Activated CD4-positive, alpha-beta T cell treated with anti-CD3 and anti-CD28 coated beads, Interleukin-10, Interleukin-2, amounts not matched to agents 100 ng/mL and 50 ng/mL, durations not matched to agents 16 hours and 8 hours (primary cell): ENCODE data around the gene MFSD12.

Experiments used
- DNase-seq: peaks from one replicate; pipeline ENCODE4 v3.0.0-alpha.2; 2020

Gene MFSD12

DNA sequence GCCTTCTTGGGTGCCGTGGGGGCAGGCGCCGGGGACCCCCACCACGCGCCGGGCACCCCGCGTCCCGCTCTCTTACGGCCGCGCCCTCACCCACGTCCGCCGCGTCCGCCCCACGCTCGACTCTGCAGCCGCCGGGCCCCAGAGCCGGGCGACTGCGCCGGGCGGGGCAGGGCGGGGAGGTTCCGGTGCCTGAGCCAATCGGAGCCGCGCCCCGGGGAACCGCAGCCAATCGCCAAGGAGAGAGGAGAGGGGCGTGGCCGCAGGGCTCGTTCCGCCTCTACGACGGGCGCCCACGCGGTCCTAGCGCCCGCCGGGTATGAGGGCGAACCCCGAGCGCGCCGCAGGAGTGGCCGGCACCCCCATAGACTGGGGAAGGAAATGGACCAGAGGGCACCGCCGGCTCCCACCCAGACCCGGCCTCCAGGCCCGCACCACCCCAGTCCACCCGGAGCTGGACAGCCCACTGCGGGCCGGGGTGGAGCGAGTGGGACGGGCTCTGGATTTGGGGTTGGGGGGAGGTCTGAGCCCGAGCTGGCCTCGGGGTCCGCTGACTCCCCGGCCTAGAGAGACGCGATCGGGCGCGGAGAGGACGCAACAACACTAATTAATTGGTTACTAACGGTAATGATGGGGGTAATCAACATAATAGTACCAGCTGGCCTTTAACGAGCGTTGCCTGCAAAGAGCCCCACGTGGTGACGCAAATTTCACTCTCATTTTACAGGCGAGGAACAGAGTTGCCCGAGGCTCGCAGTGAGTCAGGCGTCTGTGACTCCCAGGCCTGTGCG, at the start of gene MFSD12:
TSS of gene MFSD12 (minus strand) at position 126 of the 788 bp plus-strand sequence. CDS start 183 bp downstream, outside the sequence.
- DNase-seq: peak; percentile 96

DNA sequence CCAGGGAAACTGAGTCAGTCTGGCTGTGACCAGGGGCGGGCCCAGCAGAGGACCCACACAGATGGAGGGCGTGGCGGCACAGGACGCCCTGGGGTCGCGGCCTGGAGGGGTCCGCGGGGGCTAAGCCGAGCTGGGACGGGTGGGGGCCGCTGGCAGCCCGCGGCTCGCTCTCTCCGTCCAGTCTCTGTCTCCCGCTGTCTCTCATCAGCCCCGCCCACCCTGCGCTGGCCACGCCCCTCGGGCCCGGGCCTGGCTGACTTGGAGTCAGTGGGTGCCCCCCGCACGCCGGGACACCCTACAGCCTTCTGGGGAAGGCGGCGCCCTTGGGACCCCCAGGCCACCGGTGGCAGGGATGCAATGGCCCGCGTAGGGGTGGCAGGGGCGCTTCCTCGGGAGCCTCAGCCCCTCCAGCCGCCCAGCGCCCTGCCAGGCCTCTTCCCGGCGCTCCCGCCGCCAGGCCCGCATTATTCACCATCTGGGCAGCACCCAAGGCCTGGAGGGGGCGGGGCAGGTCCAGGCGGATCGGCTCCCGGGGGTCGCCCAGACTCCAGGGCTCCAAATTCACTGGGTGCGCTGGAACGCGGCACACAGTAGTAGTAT, 49.4 kb upstream of the MFSD12 start, which contains the start of gene TBXA2R:
TSS of gene TBXA2R (minus strand) at position 186 of the 600 bp plus-strand sequence. CDS start 6,241 bp downstream, outside the sequence.
- peak; percentile 32 for DNase-seq

DNA sequence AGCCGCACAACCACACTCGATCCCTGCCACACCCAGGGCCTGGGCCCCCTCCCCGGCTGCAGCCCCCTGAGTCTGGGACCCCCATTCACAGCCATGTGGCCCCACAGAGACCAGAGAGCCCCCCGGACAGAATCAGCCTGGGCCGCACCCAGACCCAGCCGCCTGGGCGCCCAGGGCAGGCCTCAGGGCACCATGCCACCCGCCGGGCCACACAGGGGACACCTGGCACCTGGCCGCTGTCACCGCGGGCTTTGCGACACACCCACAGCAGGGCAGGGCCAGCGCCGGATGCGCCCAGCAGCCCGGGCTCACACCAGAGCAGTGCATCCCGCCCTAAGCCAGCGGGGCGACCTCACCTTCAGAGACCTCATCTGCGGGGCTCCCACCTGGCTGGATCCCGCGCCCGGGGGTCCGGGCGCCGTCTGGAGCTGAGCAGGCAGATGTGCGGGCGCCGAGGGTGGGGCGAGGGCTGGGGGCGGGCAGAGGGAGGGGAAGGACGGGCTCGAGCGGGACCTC, 48.8 kb upstream of the MFSD12 start:
- no peak for DNase-seq

DNA sequence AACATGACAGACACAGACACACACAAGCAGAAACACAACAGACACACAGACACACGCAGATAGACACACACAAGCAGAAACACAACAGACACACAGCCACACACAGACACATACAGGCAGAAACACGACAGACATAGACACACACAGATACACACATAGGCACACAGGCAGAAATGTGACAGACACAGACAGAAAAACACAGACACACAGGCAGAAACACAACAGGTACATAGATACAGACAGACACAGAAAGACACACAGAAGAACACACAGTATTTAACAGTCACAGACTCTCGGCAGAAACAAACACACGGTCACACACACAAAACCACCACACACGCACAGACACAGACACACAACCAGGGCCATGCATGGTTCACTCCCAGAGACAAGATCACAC, 48.4 kb upstream of the MFSD12 start:
- DNase-seq: no peak

DNA sequence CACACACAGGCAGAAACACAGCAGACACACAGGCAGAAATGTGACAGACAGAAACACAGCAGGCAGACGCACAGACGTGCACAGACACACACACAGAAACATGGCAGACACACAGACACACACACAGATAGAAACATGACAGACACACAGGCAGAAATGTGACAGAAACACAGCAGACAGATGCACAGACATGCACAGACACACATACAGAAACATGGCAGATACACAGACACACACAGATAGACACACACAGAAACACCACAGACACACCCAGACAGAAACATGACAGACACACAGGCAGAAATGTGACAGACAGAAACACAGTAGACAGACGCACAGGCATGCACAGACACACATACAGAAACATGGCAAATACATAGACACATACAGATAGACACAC, 48.0 kb upstream of the MFSD12 start:
- DNase-seq: no peak

DNA sequence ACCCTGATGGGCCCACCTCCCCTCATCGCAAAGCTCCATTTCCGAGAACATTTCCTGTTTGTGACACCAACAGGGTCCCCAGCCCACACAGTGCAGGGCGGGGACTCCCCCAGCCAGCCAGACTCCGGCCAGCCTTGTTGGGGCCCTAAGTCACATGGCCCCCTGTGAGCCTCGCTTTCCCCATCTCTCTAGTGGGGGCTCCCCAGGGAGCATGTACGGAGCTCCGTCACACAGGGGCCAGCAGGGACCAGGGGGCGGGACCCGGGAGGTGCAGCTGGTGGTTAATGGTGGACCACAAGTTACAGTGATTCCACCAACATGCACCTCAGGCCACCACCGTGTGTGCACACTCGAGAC, 47.6 kb upstream of the MFSD12 start:
- DNase-seq: no peak

DNA sequence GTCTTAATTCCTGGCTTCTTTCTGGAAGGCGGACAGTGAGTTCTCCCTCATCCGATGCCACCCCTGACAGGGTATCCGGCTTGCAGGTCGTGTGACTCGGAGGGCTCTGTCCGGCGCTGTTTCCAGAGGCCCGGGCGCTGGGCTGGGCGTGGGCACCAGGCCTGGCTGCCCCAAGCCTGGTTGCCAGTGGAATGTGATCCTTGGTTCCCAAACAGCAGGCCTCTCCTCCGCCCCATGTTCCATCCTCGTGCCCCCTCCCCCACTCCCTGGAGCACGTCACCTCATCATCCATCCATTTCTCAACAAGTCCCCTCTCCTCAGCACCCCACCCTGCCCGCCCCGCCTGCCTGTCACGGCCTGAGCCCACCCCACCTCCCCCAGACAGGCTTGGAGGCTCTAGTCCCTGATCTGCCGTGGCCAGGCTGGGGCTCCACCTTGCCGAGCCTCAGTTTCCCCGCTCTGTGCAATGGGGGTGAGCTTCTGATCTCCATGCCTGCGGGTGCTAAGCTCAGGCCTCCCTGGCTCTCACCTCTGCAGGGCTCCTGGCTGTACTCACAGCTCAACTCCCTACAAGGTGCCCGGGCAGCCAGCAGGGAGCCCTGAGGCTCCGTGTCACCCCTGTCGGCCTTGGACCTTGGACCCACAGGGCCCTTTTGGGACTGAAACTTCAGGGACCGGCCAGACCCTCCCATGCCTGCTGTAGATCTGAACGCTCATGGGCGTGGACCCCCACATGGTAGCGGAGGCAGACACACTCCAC, 47.0 kb upstream of the MFSD12 start:
- no peak for DNase-seq

DNA sequence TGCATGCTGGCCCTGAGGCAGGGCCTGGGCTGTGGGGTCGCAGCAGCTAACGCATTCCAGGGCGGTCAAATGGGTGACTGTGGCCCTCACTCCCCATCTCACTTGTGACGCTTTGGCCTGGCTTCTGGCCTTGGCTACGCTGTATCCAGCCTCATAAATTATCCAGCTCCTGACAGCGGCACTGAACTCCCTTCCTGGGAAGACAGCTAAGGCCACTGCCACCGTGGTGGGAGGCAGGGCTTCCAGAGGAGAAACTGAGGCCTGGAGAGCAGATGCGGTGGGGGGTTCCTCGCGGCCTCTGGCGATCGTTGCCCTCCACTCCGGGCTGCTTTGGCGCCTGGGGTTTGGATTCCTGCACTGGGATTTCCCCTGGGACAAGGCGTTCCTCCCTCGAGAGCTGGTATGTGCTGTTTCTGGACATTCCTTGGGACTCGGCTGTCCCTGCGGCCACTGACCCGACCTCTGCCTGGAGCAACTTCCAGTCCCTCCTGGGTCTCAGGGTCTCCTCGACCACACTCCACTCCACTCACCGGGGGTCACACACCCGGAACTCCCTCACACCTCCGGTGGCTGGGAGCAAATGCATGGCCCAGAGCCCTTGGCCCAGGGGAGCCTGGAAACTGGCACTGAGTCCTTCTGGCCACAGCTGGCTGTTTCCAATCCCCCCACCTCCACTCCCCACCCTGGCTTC, 45.9 kb upstream of the MFSD12 start:
- no peak for DNase-seq

DNA sequence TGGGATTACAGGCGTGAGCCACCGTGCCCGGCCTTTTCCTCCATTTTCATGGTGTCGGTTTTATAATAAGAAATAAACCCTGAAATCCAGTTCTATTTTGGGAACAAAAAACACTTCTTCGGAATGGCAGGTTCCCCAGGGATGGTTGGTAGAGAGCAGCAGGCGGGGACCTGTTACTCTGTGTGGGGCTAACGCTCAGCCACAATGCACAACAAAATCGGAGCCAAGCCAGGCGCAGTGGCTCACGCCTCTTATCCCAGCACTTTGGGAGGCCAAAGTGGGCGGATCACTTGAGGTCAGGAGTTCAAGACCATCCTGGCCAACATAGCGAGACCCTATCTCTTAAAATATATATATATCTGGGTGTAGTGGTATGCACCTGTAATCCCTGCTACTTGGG, 43.6 kb upstream of the MFSD12 start:
- no peak for DNase-seq

DNA sequence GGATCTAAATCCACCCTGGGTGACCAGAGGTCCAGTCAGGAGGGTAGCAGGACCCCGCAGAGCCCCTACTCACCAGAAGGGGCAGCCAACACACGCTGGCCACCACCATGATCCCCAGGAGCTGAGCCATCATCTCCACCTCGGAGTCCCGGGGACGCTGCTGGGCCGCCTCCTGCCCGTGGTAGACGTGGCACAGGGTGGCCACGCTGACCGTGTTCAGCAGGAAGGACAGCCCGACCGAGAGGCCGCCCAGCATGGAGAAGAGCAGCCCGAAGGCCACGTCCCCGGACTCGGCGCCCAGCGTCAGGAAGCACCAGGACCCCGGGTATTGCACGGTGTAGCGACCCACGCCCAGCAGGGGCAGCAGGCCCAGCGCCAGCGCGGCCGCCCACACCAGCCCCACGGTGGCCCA, 42.4 kb upstream of the MFSD12 start:
- no peak for DNase-seq

DNA sequence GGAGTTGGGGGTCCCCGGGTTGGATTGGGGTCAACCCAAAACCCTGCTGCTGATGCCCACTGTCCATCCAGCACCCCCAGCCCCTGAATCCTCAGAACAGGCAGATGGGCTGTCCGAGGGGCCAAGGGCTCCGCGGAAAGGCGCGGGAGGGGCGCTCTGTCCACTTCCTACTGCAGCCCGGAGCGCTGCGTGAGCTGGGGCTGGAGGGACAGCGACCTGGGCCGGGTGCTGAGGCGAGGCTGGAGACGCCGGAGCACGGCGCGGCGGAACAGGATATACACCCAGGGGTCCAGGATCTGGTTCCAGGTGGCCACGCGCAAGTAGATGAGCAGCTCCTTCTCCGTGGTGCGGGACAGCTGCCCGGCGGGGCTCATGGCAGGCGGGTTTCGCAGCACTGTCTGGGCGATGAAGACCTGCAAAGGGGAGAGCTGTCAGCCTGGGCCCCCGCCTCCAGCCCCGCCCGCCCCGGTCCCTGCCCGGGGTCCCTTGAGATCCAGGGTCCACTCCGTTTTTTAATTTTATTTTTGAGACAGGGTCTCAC, 38.2 kb upstream of the MFSD12 start:
- no peak for DNase-seq

DNA sequence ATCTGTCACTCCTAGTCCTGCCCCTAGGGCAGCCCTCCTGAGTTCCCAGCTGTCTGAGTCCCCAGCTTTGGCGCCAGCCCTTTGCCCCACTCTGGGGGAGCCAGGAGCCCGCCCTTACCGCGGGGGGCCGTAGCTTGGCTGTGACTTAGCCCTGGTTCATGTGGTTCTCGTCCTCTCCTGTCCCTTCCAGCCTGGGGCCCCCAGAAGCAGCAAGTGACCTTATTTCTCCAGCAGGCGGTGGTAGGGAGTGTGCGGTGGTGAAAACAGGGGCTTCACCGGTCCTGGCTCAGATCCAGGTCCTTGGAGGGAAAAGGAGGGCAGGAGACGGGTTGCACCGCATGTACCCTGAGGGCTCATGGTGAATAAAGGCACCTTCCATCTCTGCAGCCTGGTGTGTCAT, 35.8 kb upstream of the MFSD12 start:
- no peak for DNase-seq

DNA sequence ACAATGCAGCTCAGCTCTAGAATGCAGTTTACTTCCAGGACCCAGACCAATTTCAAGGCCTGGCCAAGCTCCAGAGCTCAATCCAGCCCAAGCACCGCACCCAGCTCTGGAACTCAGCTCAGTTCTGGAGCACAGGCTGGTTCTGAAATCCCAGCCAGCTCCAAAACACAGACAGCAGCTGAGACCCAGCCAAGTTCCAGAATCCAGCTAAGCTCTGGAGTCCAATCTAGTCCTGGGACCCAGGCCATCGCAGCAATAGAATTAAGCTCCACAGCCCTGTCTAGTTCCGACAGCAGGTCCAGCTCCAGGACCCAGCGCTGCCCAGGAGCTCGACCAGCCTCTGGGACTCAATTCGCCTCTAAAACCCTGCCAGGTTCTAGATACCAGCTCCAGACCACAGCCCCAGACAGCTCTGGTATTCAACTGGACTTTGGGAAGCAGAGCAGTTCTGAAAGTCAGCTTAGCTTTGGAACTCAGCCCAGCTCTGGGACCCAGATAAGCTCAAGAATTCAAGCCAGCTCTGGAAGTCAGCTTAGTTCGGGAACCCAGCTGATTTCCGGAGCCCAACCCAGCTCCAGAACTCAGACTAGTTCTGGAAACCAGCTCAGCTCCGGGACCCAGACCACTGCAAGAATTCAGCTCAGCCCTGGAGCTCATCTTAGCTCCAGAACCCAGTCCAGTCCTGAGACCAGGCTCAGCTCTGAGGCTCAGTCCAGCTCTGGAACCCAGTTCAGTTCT, 34.7 kb upstream of the MFSD12 start:
- no peak for DNase-seq

DNA sequence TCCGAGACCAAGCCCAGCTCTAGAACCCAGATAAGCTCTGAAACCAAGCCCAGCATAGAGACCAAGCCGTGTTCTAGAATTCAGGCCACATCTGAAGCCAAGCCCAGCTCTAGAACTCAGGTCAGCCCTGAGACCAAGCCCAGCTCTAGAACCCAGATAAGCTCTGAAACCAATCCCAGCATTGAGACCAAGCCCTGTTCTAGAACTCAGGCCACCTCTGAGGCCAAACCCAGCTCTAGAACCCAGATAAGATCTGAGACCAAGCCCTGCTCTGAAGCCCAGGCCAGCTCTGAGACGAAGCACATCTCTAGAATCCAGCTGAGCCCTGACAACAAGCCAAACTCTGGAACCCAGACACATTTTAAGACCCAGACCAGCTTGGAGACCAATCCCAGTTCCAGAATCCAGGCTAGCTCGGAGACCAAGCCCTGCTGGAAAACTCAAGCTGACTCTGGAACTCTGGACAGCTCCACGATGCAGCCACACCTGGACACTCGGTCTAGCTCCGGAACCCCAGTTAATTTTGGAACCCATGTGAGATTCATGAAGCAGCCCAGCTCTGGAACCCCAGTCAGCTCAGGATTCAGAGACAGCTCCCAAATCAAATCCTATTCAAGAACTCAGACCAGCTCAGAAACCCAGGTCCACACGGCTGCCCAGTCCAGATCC, 33.7 kb upstream of the MFSD12 start:
- no peak for DNase-seq

DNA sequence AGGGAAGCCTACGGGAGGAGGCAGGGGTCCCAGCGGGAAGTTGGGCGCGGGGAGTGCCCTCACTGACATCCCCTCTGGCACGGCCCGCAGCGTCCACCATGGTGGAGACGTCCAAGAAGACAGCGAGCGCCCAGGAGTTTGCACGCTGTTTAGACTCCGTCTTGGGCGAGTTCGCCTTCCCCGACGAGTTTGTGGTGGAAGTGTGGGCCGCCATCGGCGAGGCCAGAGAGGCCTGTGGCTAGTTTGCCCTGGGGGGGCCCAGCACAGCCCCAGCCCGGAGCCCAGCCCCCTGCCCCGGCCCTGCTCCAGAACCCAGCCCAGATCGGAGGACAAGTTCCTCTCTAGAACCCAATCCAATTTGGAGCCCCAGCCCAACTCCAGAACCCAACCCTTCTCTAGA, 32.6 kb upstream of the MFSD12 start:
- no peak for DNase-seq

DNA sequence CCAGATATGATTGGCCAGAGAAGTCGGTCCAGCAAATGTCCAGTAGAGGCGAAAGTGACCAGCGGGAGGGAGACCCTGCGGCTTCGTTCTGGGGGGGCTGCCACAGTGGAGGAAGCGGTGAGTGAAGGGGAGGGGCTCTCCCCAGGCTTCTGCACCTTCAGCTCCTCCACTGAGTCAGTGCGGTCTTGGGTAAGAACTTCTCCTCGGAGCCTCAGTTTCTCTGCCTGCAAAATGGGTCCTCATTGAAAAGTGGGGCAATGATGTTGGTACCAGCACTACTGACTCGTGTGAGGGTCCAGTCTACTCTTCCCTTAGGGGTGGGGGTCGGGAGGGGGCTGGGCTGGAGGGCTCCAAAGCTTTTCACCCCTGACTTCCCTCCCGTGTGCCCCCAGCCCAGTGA, 32.1 kb upstream of the MFSD12 start:
- DNase-seq: no peak

DNA sequence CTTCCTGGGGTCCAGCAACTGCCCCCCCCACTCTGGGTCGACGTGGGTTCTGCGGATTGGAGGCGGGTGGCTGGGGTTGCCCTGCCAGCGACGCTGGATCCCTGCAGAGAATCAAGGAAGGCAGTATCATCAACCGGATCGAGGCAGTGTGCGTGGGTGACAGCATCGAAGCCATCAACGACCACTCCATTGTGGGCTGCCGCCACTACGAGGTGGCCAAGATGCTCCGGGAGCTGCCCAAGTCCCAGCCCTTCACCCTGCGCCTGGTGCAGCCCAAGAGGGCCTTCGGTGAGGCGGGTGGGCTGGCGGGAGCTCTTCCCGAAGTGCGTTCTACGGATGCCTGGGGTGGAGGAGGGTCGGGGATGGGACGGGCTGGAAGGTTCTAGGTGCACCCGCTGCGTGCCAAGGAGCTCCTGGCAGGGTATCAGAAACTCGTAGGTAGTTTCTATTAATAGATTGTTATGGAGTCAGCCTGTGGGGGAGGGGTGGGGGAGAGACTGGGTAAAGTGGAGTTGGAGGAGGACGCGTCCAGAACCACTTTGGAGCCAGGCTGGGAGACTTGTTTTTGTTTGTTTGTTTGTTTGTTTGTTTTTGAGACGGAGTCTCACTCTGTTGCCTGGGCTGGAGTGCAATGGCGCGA, 29.4 kb upstream of the MFSD12 start:
- DNase-seq: no peak

DNA sequence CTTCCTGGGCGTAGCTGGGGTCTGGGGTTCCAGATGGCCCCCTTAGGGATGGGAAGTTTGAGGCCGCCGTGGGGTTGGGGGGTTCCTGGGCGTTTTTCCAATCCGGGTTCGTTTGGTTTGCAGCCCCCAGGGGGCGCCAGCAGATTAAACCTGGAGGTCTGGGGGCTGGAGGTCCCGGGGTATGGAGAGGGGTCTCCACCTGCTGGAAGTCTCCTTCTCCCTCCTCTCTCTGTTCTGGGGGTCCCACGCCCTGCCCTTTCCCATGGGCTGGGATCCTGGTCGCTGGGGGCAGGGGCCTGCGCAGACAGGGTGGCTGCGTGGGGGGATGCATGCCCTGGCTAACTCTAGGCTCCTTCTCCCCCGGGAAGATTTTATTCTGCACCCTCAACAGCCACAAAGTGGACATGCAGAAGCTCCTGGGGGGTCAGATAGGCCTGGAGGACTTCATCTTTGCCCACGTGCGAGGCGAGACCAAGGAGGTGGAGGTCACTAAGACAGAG, 28.8 kb upstream of the MFSD12 start:
- DNase-seq: peak; percentile 21

DNA sequence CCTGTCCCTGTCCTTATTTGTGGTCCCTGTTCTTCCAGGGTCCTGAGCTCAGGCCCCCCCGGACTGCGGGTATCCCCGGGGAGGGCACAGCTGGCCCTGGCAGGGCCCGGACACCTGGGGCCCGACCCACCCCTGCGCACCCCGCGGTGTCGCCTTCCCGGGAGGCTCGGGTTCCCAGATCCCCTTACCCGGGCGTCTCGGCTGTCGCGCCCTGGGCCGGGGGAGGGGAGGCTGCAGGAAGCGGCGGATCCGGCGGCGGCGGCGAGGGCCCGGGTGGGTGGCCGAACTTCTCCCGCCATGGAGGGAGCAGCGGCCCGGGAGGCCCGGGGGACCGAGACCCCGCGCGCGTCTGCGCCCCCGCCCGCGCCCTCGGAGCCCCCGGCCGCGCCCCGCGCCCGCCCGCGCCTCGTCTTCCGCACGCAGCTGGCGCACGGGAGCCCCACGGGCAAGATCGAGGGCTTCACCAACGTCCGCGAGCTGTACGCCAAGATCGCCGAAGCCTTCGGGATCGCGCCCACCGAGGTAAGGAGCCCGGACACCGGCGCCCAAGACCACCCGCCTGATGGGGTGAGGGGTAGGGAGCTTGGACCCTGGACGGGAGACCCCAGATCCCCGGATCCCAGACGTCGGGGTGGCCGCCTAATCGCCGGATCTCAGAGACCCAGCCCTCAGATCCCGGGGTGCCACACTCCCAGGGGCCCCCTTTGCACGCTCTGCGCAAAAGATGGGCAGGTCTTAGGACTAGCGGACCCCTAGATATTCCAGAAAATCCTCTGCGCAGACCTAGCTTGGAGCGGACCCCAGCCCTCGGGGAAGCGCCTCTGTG, 28.1 kb upstream of the MFSD12 start, which contains the start of gene GIPC3:
TSS of gene GIPC3 (plus strand) at position 178 of the 826 bp plus-strand sequence. CDS start at position 298, 120 bp downstream.
- no peak for DNase-seq
